ENCODE data around the gene ADAM8. TPM values are rescaled to one million over a fixed set of nuclear protein-coding genes. Genes with fewer than 3 reads are reported as not detected.
A peak's percentile ranks its signal among the peaks of the same experiment; 100 is the strongest.
"Not testable (repeated sequence)": the region's sequence is repeated elsewhere in the genome, so short reads cannot be mapped to it uniquely, and the experiment has no call there.

Gene ADAM8
- total RNA-seq: 1 to 10 TPM in 1 of 2 donors, under 1 TPM in 1; 0.82 to 1.5 TPM

- DNase-seq (ENCODE audit: low spot score): no peak
Observed at GRCh38 chr10:133276435-133277201, at the start of gene ADAM8. Gene ADAM8, minus strand, starts transcription at chr10:133276868. Its CDS starts 51 bp downstream, at chr10:133276817.

GRCh38 chr10:133326223-133326551, 49.5 kb upstream of the ADAM8 start:
- DNase-seq (ENCODE audit: low spot score): no peak
- peaks cover 13 to 29% of the 10 kb centered on the region in 2 donors for H3K27me3 ChIP-seq

More at GRCh38 chr10:133276435-133277201, at the start of gene ADAM8:
- peaks cover 25% of the 10 kb centered on the region for H3K36me3 ChIP-seq
- no peak within 1 kb of the TSS for H3K27ac ChIP-seq
- peaks cover 0 to 22% of the 10 kb centered on the region in 2 donors for H3K4me1 ChIP-seq
- peak within 1 kb of the TSS in 1 of 2 donors; percentile 13 for H3K4me3 ChIP-seq
- no peak for TF ChIP-seq CTCF (IDR thresholded peaks at IDR 0.05)
- no peaks in the 10 kb centered on the region for H3K9me3 ChIP-seq
- H3K27me3 ChIP-seq: peaks cover 5% of the 10 kb centered on the region in 2 donors

GRCh38 chr10:133325440-133326222, 49.0 kb upstream of the ADAM8 start:
- Histone ChIP-seq H3K9me3 (no peaks in the 10 kb centered on the region), H3K4me3 (peak overlapping the region; percentile 35 to 48), H3K36me3 (no peaks in the 10 kb centered on the region), H3K27ac (no peak overlapping the region), H3K4me1 (peaks cover 0 to 26% of the 10 kb centered on the region in 2 donors), H3K27me3 (peaks cover 13 to 29% of the 10 kb centered on the region in 2 donors)
- DNase-seq (ENCODE audit: low spot score): no peak
- TF ChIP-seq CTCF (IDR thresholded peaks at IDR 0.05): no peak

More at GRCh38 chr10:133326223-133326551, 49.5 kb upstream of the ADAM8 start:
- peaks cover 0 to 26% of the 10 kb centered on the region in 2 donors for H3K4me1 ChIP-seq
- no peaks in the 10 kb centered on the region for H3K9me3 ChIP-seq
- H3K36me3 ChIP-seq: no peaks in the 10 kb centered on the region
- no peak for TF ChIP-seq CTCF (IDR thresholded peaks at IDR 0.05)
- H3K27ac ChIP-seq: no peak overlapping the region
- H3K4me3 ChIP-seq: peak overlapping the region in 1 of 2 donors; percentile 48

- peaks cover 13 to 29% of the 10 kb centered on the region in 2 donors for H3K27me3 ChIP-seq
- peak overlapping the region in 1 of 2 donors; percentile 48 for H3K4me3 ChIP-seq
- no peaks in the 10 kb centered on the region for H3K9me3 ChIP-seq
- no peaks in the 10 kb centered on the region for H3K36me3 ChIP-seq
- H3K27ac ChIP-seq: no peak overlapping the region
- no peak for DNase-seq (ENCODE audit: low spot score)
- H3K4me1 ChIP-seq: peaks cover 0 to 23% of the 10 kb centered on the region in 2 donors
- TF ChIP-seq CTCF (IDR thresholded peaks at IDR 0.05): no peak
Observed at GRCh38 chr10:133324857-133325260, 48.2 kb upstream of the ADAM8 start.

- no peak overlapping the region for H3K27ac ChIP-seq
- no peaks in the 10 kb centered on the region for H3K36me3 ChIP-seq
- peaks cover 13 to 29% of the 10 kb centered on the region in 2 donors for H3K27me3 ChIP-seq
- DNase-seq (ENCODE audit: low spot score): no peak
- H3K4me1 ChIP-seq: peaks cover 0 to 17% of the 10 kb centered on the region in 2 donors
- H3K9me3 ChIP-seq: no peaks in the 10 kb centered on the region
- no peak for TF ChIP-seq CTCF (IDR thresholded peaks at IDR 0.05)
- peak overlapping the region in 1 of 2 donors; percentile 13 for H3K4me3 ChIP-seq
Observed at GRCh38 chr10:133324198-133324792, 47.6 kb upstream of the ADAM8 start.

- Histone ChIP-seq H3K27me3 (peaks cover 8 to 27% of the 10 kb centered on the region in 2 donors), H3K4me1 (peaks cover 0 to 24% of the 10 kb centered on the region in 2 donors)
- not testable (repeated sequence) for H3K27ac ChIP-seq; H3K36me3 ChIP-seq; H3K4me3 ChIP-seq; DNase-seq (ENCODE audit: low spot score); H3K9me3 ChIP-seq
Observed at GRCh38 chr10:133322064-133322709, 45.5 kb upstream of the ADAM8 start.

- not testable (repeated sequence) for H3K36me3 ChIP-seq; H3K4me3 ChIP-seq; DNase-seq (ENCODE audit: low spot score); H3K9me3 ChIP-seq; H3K27ac ChIP-seq
- H3K27me3 ChIP-seq: peaks cover 2 to 15% of the 10 kb centered on the region in 2 donors
- H3K4me1 ChIP-seq: peaks cover 0 to 21% of the 10 kb centered on the region in 2 donors
Observed at GRCh38 chr10:133320852-133321422, 44.3 kb upstream of the ADAM8 start.
